Measurements from ENCODE around the gene ELAVL1. TPM values are rescaled to one million over a fixed set of nuclear protein-coding genes. Genes with fewer than 3 reads are reported as not detected.

The ELAVL1 gene
- total and polyA plus RNA-seq, 2 of the 13 experiments (the other 11 are each of a cell fraction or from before 2014, with no cell fraction given), result 27.9 to 38.4 TPM

DNA sequence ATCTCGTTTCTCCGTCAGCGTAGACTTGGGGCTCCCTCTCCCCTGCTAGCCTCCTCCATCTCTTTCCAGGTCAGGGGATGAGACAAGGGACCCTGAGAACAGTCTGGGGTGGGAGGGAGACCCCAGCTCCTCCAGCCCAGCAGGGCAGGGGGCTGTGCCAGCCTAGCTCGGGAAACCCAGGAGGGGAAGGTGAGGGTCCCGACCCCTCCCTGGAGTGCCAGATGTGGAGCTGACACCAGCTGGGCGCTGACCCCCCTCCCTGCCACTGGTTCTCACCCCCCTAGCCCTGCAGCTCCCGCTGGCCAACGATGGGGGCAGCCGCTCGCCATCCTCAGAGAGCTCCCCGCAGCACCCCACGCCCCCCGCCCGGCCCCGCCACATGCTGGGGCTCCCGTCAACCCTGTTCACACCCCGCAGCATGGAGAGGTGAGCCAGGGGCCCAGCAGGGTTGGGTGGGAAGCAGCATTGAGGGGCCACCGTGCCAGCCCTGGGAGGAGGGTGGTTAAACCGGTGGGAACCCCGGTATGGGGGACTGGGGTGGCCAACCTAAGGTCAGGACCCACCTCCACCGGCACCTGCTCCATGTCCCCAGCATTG, 95.9 kb downstream of the ELAVL1 start:
- in situ Hi-C loops (cut with HindIII; ENCODE audit: extremely low pct_ligation_motif_present, low pct_unique_long_range_greater_than_20kb) (no loop called here), intact Hi-C loops (cut with micrococcal nuclease; ENCODE audit: unreplicated experiment) (no loop called here)
- Histone ChIP-seq H3K9me3 (ENCODE audit: low read length) (no peaks in the 10 kb centered on the region), H3K27ac (ENCODE audit: extremely low read length, insufficient read depth, low read length) (no peak overlapping the region), H3K4me2 (ENCODE audit: low read depth, low read length) (no peak overlapping the region), H3K9ac (ENCODE audit: insufficient read depth, low read depth, low read length) (no peak overlapping the region), H4K20me1 (ENCODE audit: insufficient read depth, low read length) (peaks cover 12% of the 10 kb centered on the region; the same call in 1 of the 2 replicates), H3K4me1 (ENCODE audit: insufficient read depth, low read length) (peaks cover 19% of the 10 kb centered on the region), H3K79me2 (ENCODE audit: insufficient read depth, low read length) (peaks cover 18% of the 10 kb centered on the region), H2AFZ (ENCODE audit: low read length) (no peak overlapping the region), H3K36me3 (replicated peaks in 1 of 2; ENCODE audit: control insufficient read depth in 1 of 2, insufficient read depth in 2 of 2, low read length in 2 of 2) (peaks cover 4 to 28% of the 10 kb centered on the region in 2 experiments; a peak in 4 of 5 replicates), H3K27me3 (ENCODE audit: control insufficient read depth in 1 of 2, insufficient read depth in 2 of 2, low read length in 2 of 2) (no peaks in the 10 kb centered on the region; a peak in 1 of 5 replicates), H3K4me3 (replicated peaks in 1 of 3; ENCODE audit: insufficient read depth in 1 of 3, low read depth in 2 of 3, low read length in 3 of 3) (no peak overlapping the region)
- ChIA-PET POLR2A (interaction anchor here (0.5 to 3.4 kb wide), 3 partner anchors 10 to 1874 kb away, joined by 3 to 24 read pairs (median 3); partner anchors contain the start of gene SNAPC2), CTCF (ENCODE audit: low intra/inter-chr PET ratio, low total read pairs) (no interaction called here)
- DNase-seq (ENCODE audit: low spot score) (no peak), ATAC-seq (no peak), FAIRE-seq (no peak)
- WGBS (ENCODE audit: low lambda C conversion rate), result over 99% methylated on average over 18 of the region's 21 CpGs
- TF ChIP-seq MZF1 (CRISPR knock-in tag; IDR thresholded peaks at IDR 0.05; ENCODE audit: borderline replicate concordance), result no peak
- 0 out of 2 replicates have a peak, but pooled peaks have one; percentile 29 for TF ChIP-seq POLR2G (IDR thresholded peaks at IDR 0.05; ENCODE audit: low read depth, low read length)
- no TSS peak for BruUV-seq (replicated peaks)

DNA sequence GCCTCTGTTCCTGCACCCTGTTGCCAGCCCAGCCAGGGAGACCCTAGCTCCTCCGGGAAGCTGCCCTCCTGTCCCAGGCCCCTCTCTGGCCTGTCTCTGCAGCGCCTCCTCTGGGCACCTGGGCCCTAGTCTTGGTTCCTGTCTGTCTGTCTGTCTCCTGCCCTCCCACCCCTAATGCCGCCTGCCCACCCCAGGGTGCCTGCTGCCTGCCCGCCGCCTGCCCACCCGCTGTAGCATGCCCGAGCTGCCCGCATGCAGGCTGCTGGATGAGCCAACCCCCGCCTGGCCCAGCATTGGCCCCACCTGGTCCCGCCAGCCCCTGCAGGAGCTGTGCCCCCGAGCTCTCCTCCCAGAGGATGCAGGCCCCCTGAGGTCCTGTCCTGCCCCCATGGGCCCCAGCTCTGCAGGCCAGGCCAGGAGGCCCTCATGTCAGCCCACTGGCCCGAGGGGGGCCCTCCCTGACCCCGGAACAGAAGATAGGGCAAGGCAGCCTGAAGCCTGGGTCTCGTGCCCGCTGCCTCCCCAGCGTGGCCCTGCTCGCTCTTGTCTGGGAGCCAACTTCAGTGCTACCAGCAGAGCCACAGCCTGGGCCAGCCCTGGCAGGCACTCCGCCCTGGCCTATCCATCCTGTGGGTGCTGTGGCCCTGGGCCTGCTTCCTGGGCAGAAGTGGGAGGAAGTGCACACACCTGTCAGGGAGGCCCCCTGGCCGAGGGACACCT, 96.5 kb downstream of the ELAVL1 start:
- ChIA-PET POLR2A (interaction anchor here (1.0 to 3.4 kb wide), 2 partner anchors 10 to 40 kb away, joined by 3 to 24 read pairs; partner anchors contain the start of gene SNAPC2), CTCF (ENCODE audit: low intra/inter-chr PET ratio, low total read pairs) (no interaction called here)
- intact Hi-C loops (cut with micrococcal nuclease; ENCODE audit: unreplicated experiment), result no loop called here
- TF ChIP-seq ZNF589 (CRISPR knock-in tag; conservative IDR thresholded peaks at IDR 0.05), result no peak
- no peak for TF ChIP-seq ZNF253 (CRISPR knock-in tag; IDR thresholded peaks at IDR 0.05; ENCODE audit: borderline replicate concordance)
- peak; percentile 52 for TF ChIP-seq RBFOX2 (IDR thresholded peaks at IDR 0.05; ENCODE audit: low read depth, low read length)
- peak; percentile 57 for TF ChIP-seq AGO2 (optimal IDR thresholded peaks at IDR 0.05; ENCODE audit: low read depth, low read length)
- TF ChIP-seq ZNF687 (CRISPR knock-in tag; IDR thresholded peaks at IDR 0.05), result no peak
- H3K79me2 ChIP-seq (ENCODE audit: insufficient read depth, low read length), result peaks cover 23% of the 10 kb centered on the region
- no TSS peak for BruUV-seq (replicated peaks)
- no peak overlapping the region for H2AFZ ChIP-seq (ENCODE audit: low read length)
- DNase-seq (ENCODE audit: low spot score) (no peak), FAIRE-seq (no peak), ATAC-seq (0 out of 3 replicates have a peak, but pooled peaks have one; percentile 3)
- H3K4me1 ChIP-seq (ENCODE audit: insufficient read depth, low read length), result peaks cover 21% of the 10 kb centered on the region
- in situ Hi-C loops (cut with HindIII; ENCODE audit: extremely low pct_ligation_motif_present, low pct_unique_long_range_greater_than_20kb), result no loop called here
- H4K20me1 ChIP-seq (ENCODE audit: insufficient read depth, low read length), result peaks cover 13% of the 10 kb centered on the region; the same call in 1 of the 2 replicates
- H3K36me3 ChIP-seq (replicated peaks in 1 of 2; ENCODE audit: control insufficient read depth in 1 of 2, insufficient read depth in 2 of 2, low read length in 2 of 2), result peaks cover 4 to 28% of the 10 kb centered on the region in 2 experiments; a peak in 4 of 5 replicates
- WGBS (ENCODE audit: low lambda C conversion rate), result 98% methylated on average over 13 of the region's 19 CpGs
- H3K27ac ChIP-seq (ENCODE audit: extremely low read length, insufficient read depth, low read length), result no peak overlapping the region
- no peaks in the 10 kb centered on the region for H3K9me3 ChIP-seq (ENCODE audit: low read length)
- H3K4me2 ChIP-seq (ENCODE audit: low read depth, low read length), result no peak overlapping the region
- H3K27me3 ChIP-seq (ENCODE audit: control insufficient read depth in 1 of 2, insufficient read depth in 2 of 2, low read length in 2 of 2), result no peaks in the 10 kb centered on the region; a peak in 1 of 5 replicates
- no peak overlapping the region for H3K4me3 ChIP-seq (replicated peaks in 1 of 3; ENCODE audit: insufficient read depth in 1 of 3, low read depth in 2 of 3, low read length in 3 of 3)
- no peak overlapping the region for H3K9ac ChIP-seq (ENCODE audit: insufficient read depth, low read depth, low read length)
